HEK293 (cell line): ENCODE measurements around the gene FAM193B.

Source experiments
- PBX3 ChIP-seq: sonication (generic); formaldehyde crosslinking; IDR thresholded peaks from 2 replicates; pipeline ENCODE4 v1.8.1; 2022; ENCODE audit warnings: mild to moderate bottlenecking, moderate library complexity, missing genetic modification reagents
- PRDM10 ChIP-seq: fragments of 450-650 bp; formaldehyde crosslinking; IDR thresholded peaks from 2 replicates; pipeline ENCODE4 v1.5.1; 2016; ENCODE audit warnings: missing biosample characterization, missing genetic modification characterization
- REPIN1 ChIP-seq: fragments of 450-650 bp; formaldehyde crosslinking; IDR thresholded peaks from 2 replicates; pipeline ENCODE4 v1.5.1; 2017; ENCODE audit warnings: missing biosample characterization, missing genetic modification characterization, low read depth
- SCRT2 ChIP-seq: fragments of 450-650 bp; formaldehyde crosslinking; IDR thresholded peaks from 2 replicates; pipeline ENCODE4 v1.5.1; 2016; ENCODE audit warnings: missing biosample characterization, missing genetic modification characterization
- YY1 ChIP-seq: fragments of 450-650 bp; formaldehyde crosslinking; IDR thresholded peaks from 2 replicates; pipeline ENCODE4 v1.5.1; 2018; ENCODE audit warnings: missing biosample characterization, missing genetic modification characterization
- ZBTB1 ChIP-seq: fragments of 450-650 bp; formaldehyde crosslinking; IDR thresholded peaks from 2 replicates; pipeline ENCODE4 v1.5.1; 2016; ENCODE audit warnings: missing biosample characterization, missing genetic modification characterization
- ZBTB49 ChIP-seq: fragments of 450-650 bp; formaldehyde crosslinking; IDR thresholded peaks from 2 replicates; pipeline ENCODE4 v1.5.1; 2016; ENCODE audit warnings: missing biosample characterization, missing genetic modification characterization, low read depth
- ZFP37 ChIP-seq: fragments of 450-650 bp; formaldehyde crosslinking; IDR thresholded peaks from 2 replicates; pipeline ENCODE4 v1.5.1; 2016; ENCODE audit warnings: missing biosample characterization, missing genetic modification characterization
- ZIC2 ChIP-seq: fragments of 450-650 bp; formaldehyde crosslinking; IDR thresholded peaks from 2 replicates; pipeline ENCODE4 v1.5.1; 2016; ENCODE audit warnings: missing biosample characterization, missing genetic modification characterization
- ZNF19 ChIP-seq: fragments of 450-650 bp; formaldehyde crosslinking; IDR thresholded peaks from 2 replicates; pipeline ENCODE4; 2016; ENCODE audit warnings: missing biosample characterization, missing genetic modification characterization, low read depth
- ZNF202 ChIP-seq: fragments of 450-650 bp; formaldehyde crosslinking; IDR thresholded peaks from 2 replicates; pipeline ENCODE4 v1.5.1; 2016; ENCODE audit warnings: missing biosample characterization, missing genetic modification characterization, borderline replicate concordance
- ZNF221 ChIP-seq: fragments of 450-650 bp; formaldehyde crosslinking; IDR thresholded peaks from 2 replicates; pipeline ENCODE4 v1.5.1; 2017; ENCODE audit warnings: missing biosample characterization, missing genetic modification characterization, borderline replicate concordance
- ZNF24 ChIP-seq: fragments of 450-650 bp; formaldehyde crosslinking; IDR thresholded peaks from 2 replicates; pipeline ENCODE4 v1.5.1; 2016; ENCODE audit warnings: missing biosample characterization, missing genetic modification characterization
- ZNF280C ChIP-seq: fragments of 450-650 bp; formaldehyde crosslinking; IDR thresholded peaks from 2 replicates; pipeline ENCODE4 v1.5.1; 2016; ENCODE audit warnings: missing biosample characterization, missing genetic modification characterization
- ZNF366 ChIP-seq: fragments of 450-650 bp; formaldehyde crosslinking; conservative IDR thresholded peaks from 2 replicates; pipeline ENCODE4 v1.5.1; 2016; ENCODE audit warnings: missing biosample characterization, missing genetic modification characterization
- ZNF488 ChIP-seq: fragments of 450-650 bp; formaldehyde crosslinking; IDR thresholded peaks from 2 replicates; pipeline ENCODE4 v1.5.1; 2016; ENCODE audit warnings: missing biosample characterization, missing genetic modification characterization
- ZNF513 ChIP-seq: fragments of 450-650 bp; IDR thresholded peaks from 2 replicates; pipeline ENCODE4 v1.5.1; 2018; ENCODE audit warnings: missing biosample characterization, missing genetic modification characterization
- ZNF621 ChIP-seq: fragments of 450-650 bp; formaldehyde crosslinking; IDR thresholded peaks from 2 replicates; pipeline ENCODE4 v1.5.1; 2017; ENCODE audit warnings: missing biosample characterization, missing genetic modification characterization
- ZNF692 ChIP-seq: fragments of 450-650 bp; formaldehyde crosslinking; IDR thresholded peaks from 2 replicates; pipeline ENCODE4 v1.5.1; 2016; ENCODE audit warnings: missing biosample characterization, missing genetic modification characterization
- ZNF76 ChIP-seq: fragments of 450-650 bp; formaldehyde crosslinking; IDR thresholded peaks from 2 replicates; pipeline ENCODE4; 2016; ENCODE audit warnings: low read depth, missing biosample characterization, missing genetic modification characterization, borderline replicate concordance
- ZSCAN4 ChIP-seq: fragments of 450-650 bp; formaldehyde crosslinking; IDR thresholded peaks from 2 replicates; pipeline ENCODE4 v1.5.1; 2017; ENCODE audit warnings: missing biosample characterization, missing genetic modification characterization
- ZSCAN5A ChIP-seq: fragments of 450-650 bp; formaldehyde crosslinking; IDR thresholded peaks from 2 replicates; pipeline ENCODE4 v1.5.1; 2016; ENCODE audit warnings: missing biosample characterization, missing genetic modification characterization

FAM193B gene

GRCh38 chr5:177497292-177498012 lies 56.9 kb downstream of the FAM193B start, which contains the start of gene PDLIM7 (continued):
- TF ChIP-seq PRDM10 (tag by site-specific recombination) (peak; percentile 91), ZNF692 (tag by site-specific recombination) (peak; percentile 12; the same call in 1 of the 2 replicates), ZNF202 (tag by site-specific recombination) (no peak), ZNF513 (no peak), ZFP37 (no peak), ZNF366 (tag by site-specific recombination) (no peak), ZNF24 (tag by site-specific recombination) (no peak), ZSCAN4 (tag by site-specific recombination) (no peak), ZBTB1 (no peak), ZNF76 (tag by site-specific recombination) (peak; percentile 57; the same call in 1 of the 2 replicates), ZNF621 (tag by site-specific recombination) (no peak), ZIC2 (tag by site-specific recombination) (peak; percentile 91), ZSCAN5A (tag by site-specific recombination) (peak; percentile 75), ZNF280C (no peak), ZNF19 (tag by site-specific recombination) (no peak), ZBTB49 (tag by site-specific recombination) (no peak), SCRT2 (tag by site-specific recombination) (no peak), ZNF488 (tag by site-specific recombination) (no peak), PBX3 (CRISPR knock-in tag) (no peak), YY1 (tag by site-specific recombination) (0 out of 2 replicates have a peak, but pooled peaks have one; percentile 20), ZNF221 (tag by site-specific recombination) (no peak), REPIN1 (tag by site-specific recombination) (peak; percentile 90)
